ENCODE measurements around the gene RANBP17. TPM values are rescaled to one million over a fixed set of nuclear protein-coding genes. Genes with fewer than 3 reads are reported as not detected.

Gene RANBP17
- total and polyA plus RNA-seq, 2 donors (not counting 1 experiment from before 2014, with no cell fraction given): 3.1 to 3.5 TPM

GRCh38 chr5:171275841-171276544 lies 414.2 kb downstream of the RANBP17 start:
- no peak for DNase-seq (ENCODE audit: low read depth in 2 of 2)
- H3K4me3 ChIP-seq (replicated peaks in 1 of 4; ENCODE audit: control extremely low read depth in 1 of 4, insufficient read depth in 1 of 4, low read depth in 3 of 4, low read length in 4 of 4): no peak overlapping the region
- TF ChIP-seq EZH2 (IDR thresholded peaks at IDR 0.05; ENCODE audit: low read length, missing control alignments): no peak
- no peak for TF ChIP-seq CTCF (conservative IDR thresholded peaks at IDR 0.05 in 1 of 2, IDR thresholded peaks at IDR 0.05 in 1 of 2; ENCODE audit: low read depth in 1 of 2, low read length in 2 of 2)
- H3K4me1 ChIP-seq (ENCODE audit: control insufficient read depth, extremely low read depth, insufficient read depth, low read length): peaks cover 4% of the 10 kb centered on the region
- H3K79me2 ChIP-seq (ENCODE audit: control insufficient read depth, insufficient read depth, low read length): no peaks in the 10 kb centered on the region
- no peaks in the 10 kb centered on the region for H3K27me3 ChIP-seq (ENCODE audit: control insufficient read depth, insufficient read depth, low read length)
- no peak overlapping the region for H3K27ac ChIP-seq (ENCODE audit: insufficient read depth, low read length)
- no peak overlapping the region for H3K4me2 ChIP-seq (ENCODE audit: extremely low read depth, insufficient read depth, low read length)
- H2AFZ ChIP-seq (ENCODE audit: low read length): no peak overlapping the region
- no peaks in the 10 kb centered on the region for H4K20me1 ChIP-seq (ENCODE audit: control insufficient read depth, extremely low read depth, insufficient read depth, low read length)
- no peaks in the 10 kb centered on the region for H3K9me3 ChIP-seq (ENCODE audit: control insufficient read depth, insufficient read depth, low read depth, low read length)
- H3K9ac ChIP-seq (ENCODE audit: insufficient read depth, low read length): no peak overlapping the region
- H3K36me3 ChIP-seq (ENCODE audit: control insufficient read depth, insufficient read depth, low read length): no peaks in the 10 kb centered on the region

- Histone ChIP-seq H2AFZ (ENCODE audit: low read length) (no peak overlapping the region), H3K36me3 (ENCODE audit: control insufficient read depth, insufficient read depth, low read length) (no peaks in the 10 kb centered on the region), H3K4me1 (ENCODE audit: control insufficient read depth, extremely low read depth, insufficient read depth, low read length) (no peaks in the 10 kb centered on the region), H3K4me2 (ENCODE audit: extremely low read depth, insufficient read depth, low read length) (no peak overlapping the region), H3K27ac (ENCODE audit: insufficient read depth, low read length) (no peak overlapping the region), H3K9me3 (ENCODE audit: control insufficient read depth, insufficient read depth, low read depth, low read length) (no peaks in the 10 kb centered on the region), H4K20me1 (ENCODE audit: control insufficient read depth, extremely low read depth, insufficient read depth, low read length) (no peaks in the 10 kb centered on the region), H3K9ac (ENCODE audit: insufficient read depth, low read length) (no peak overlapping the region), H3K79me2 (ENCODE audit: control insufficient read depth, insufficient read depth, low read length) (no peaks in the 10 kb centered on the region), H3K27me3 (ENCODE audit: control insufficient read depth, insufficient read depth, low read length) (no peaks in the 10 kb centered on the region), H3K4me3 (replicated peaks in 1 of 4; ENCODE audit: control extremely low read depth in 1 of 4, insufficient read depth in 1 of 4, low read depth in 3 of 4, low read length in 4 of 4) (no peak overlapping the region)
- no peak for DNase-seq (ENCODE audit: low read depth in 2 of 2)
- TF ChIP-seq EZH2 (IDR thresholded peaks at IDR 0.05; ENCODE audit: low read length, missing control alignments) (no peak), CTCF (conservative IDR thresholded peaks at IDR 0.05 in 1 of 2, IDR thresholded peaks at IDR 0.05 in 1 of 2; ENCODE audit: low read depth in 1 of 2, low read length in 2 of 2) (no peak)
Measured at GRCh38 chr5:171283753-171284152, 421.9 kb downstream of the RANBP17 start.

- Histone ChIP-seq H3K36me3 (ENCODE audit: control insufficient read depth, insufficient read depth, low read length) (no peaks in the 10 kb centered on the region), H3K4me3 (replicated peaks in 1 of 4; ENCODE audit: control extremely low read depth in 1 of 4, insufficient read depth in 1 of 4, low read depth in 3 of 4, low read length in 4 of 4) (no peak overlapping the region), H4K20me1 (ENCODE audit: control insufficient read depth, extremely low read depth, insufficient read depth, low read length) (no peaks in the 10 kb centered on the region), H3K27me3 (ENCODE audit: control insufficient read depth, insufficient read depth, low read length) (no peaks in the 10 kb centered on the region), H3K9ac (ENCODE audit: insufficient read depth, low read length) (no peak overlapping the region), H3K27ac (ENCODE audit: insufficient read depth, low read length) (no peak overlapping the region), H3K4me2 (ENCODE audit: extremely low read depth, insufficient read depth, low read length) (no peak overlapping the region), H3K79me2 (ENCODE audit: control insufficient read depth, insufficient read depth, low read length) (no peaks in the 10 kb centered on the region), H3K4me1 (ENCODE audit: control insufficient read depth, extremely low read depth, insufficient read depth, low read length) (no peaks in the 10 kb centered on the region), H2AFZ (ENCODE audit: low read length) (no peak overlapping the region), H3K9me3 (ENCODE audit: control insufficient read depth, insufficient read depth, low read depth, low read length) (no peaks in the 10 kb centered on the region)
- TF ChIP-seq EZH2 (IDR thresholded peaks at IDR 0.05; ENCODE audit: low read length, missing control alignments): no peak
- no peak for TF ChIP-seq CTCF (conservative IDR thresholded peaks at IDR 0.05 in 1 of 2, IDR thresholded peaks at IDR 0.05 in 1 of 2; ENCODE audit: low read depth in 1 of 2, low read length in 2 of 2)
- DNase-seq (ENCODE audit: low read depth in 2 of 2): no peak
Measured at GRCh38 chr5:171285465-171285864, 423.6 kb downstream of the RANBP17 start.

Measured in fibroblast of lung (primary cell).